Measurements from ENCODE around the gene EIF2A.
"Not testable (repeated sequence)": the region's sequence is repeated elsewhere in the genome, so short reads cannot be mapped to it uniquely, and the experiment has no call there.

Gene EIF2A

GRCh38 chr3:150546226-150547044, at the start of gene EIF2A, which contains the start of gene SERP1:
Gene EIF2A, plus strand, starts transcription at chr3:150546787. Its CDS starts 16 bp downstream, at chr3:150546803.
Gene SERP1, minus strand, starts transcription at chr3:150546496. Its CDS starts 361 bp downstream, at chr3:150546135.
- peak; percentile 99 for DNase-seq

- no peak for DNase-seq
Observed at GRCh38 chr3:150497956-150498355, 48.6 kb upstream of the EIF2A start.

GRCh38 chr3:150500960-150501359, 45.6 kb upstream of the EIF2A start:
- DNase-seq, result not testable (repeated sequence)

GRCh38 chr3:150503402-150504099, 43.0 kb upstream of the EIF2A start:
- no peak for DNase-seq

GRCh38 chr3:150504483-150504882, 42.1 kb upstream of the EIF2A start:
- no peak for DNase-seq

GRCh38 chr3:150508401-150508800, 38.2 kb upstream of the EIF2A start:
- no peak for DNase-seq

- no peak for DNase-seq
Observed at GRCh38 chr3:150509780-150510179, 36.8 kb upstream of the EIF2A start.

- no peak for DNase-seq
Observed at GRCh38 chr3:150511122-150511821, 35.3 kb upstream of the EIF2A start.

GRCh38 chr3:150515210-150515609, 31.4 kb upstream of the EIF2A start:
- no peak for DNase-seq

- no peak for DNase-seq
Observed at GRCh38 chr3:150519026-150519425, 27.6 kb upstream of the EIF2A start.

GRCh38 chr3:150520408-150520807, 26.2 kb upstream of the EIF2A start:
- DNase-seq, result no peak

- DNase-seq, result no peak
Observed at GRCh38 chr3:150521463-150521862, 25.1 kb upstream of the EIF2A start.

GRCh38 chr3:150523538-150523937, 23.0 kb upstream of the EIF2A start:
- DNase-seq, result no peak

- no peak for DNase-seq
Observed at GRCh38 chr3:150527464-150528255, 18.9 kb upstream of the EIF2A start.

GRCh38 chr3:150528354-150528797, 18.2 kb upstream of the EIF2A start:
- peak; percentile 32 for DNase-seq

- DNase-seq, result no peak
Observed at GRCh38 chr3:150531775-150532174, 14.8 kb upstream of the EIF2A start.

- DNase-seq, result no peak
Observed at GRCh38 chr3:150535204-150535603, 11.4 kb upstream of the EIF2A start.

- DNase-seq, result no peak
Observed at GRCh38 chr3:150538324-150539208, 8.0 kb upstream of the EIF2A start.

- DNase-seq, result no peak
Observed at GRCh38 chr3:150540297-150540696, 6.3 kb upstream of the EIF2A start.

GRCh38 chr3:150540991-150541390, 5.6 kb upstream of the EIF2A start:
- no peak for DNase-seq

- no peak for DNase-seq
Observed at GRCh38 chr3:150543128-150543527, 3.5 kb upstream of the EIF2A start.

- no peak for DNase-seq
Observed at GRCh38 chr3:150543531-150543930, 3.1 kb upstream of the EIF2A start.
